ENCODE results near the gene SLC16A3.

GRCh38 chr17:82215095-82215971 is 13.5 kb upstream of the SLC16A3 start:
- no peak for TF ChIP-seq EZH2phosphoT487 (IDR thresholded peaks at IDR 0.05; ENCODE audit: unreplicated experiment)
- TF ChIP-seq POLR2AphosphoS5 (IDR thresholded peaks at IDR 0.05; ENCODE audit: low read depth) = no peak
- no peak for TF ChIP-seq ZNF331 (CRISPR knock-in tag; IDR thresholded peaks at IDR 0.05; ENCODE audit: low read depth)

Data from GM23338 (cell line).